NCI-H187 treated with DMSO at 0.1 percent for 48 hours (cell line): ENCODE measurements around the gene CREBBP.

Experiments used
- DNase-seq: peaks from one replicate; lab custom pipeline; 2025; lab: John Stamatoyannopoulos, UW

The CREBBP gene

GRCh38 chr16:3879887-3880564 is 487 bp downstream of the CREBBP start:
- DNase-seq, result no peak

GRCh38 chr16:3879258-3879886 is 1.1 kb downstream of the CREBBP start:
- DNase-seq, result no peak

GRCh38 chr16:3878610-3879009 is 1.9 kb downstream of the CREBBP start:
- DNase-seq, result no peak

- no peak for DNase-seq
These were observed 3.8 kb downstream of the CREBBP start for GRCh38 chr16:3876695-3877094.

GRCh38 chr16:3876160-3876559 is 4.4 kb downstream of the CREBBP start:
- no peak for DNase-seq

GRCh38 chr16:3874794-3875692 is 5.5 kb downstream of the CREBBP start:
- no peak for DNase-seq

- no peak for DNase-seq
These were observed 6.3 kb downstream of the CREBBP start for GRCh38 chr16:3874242-3874641.

GRCh38 chr16:3873482-3874173 is 6.9 kb downstream of the CREBBP start:
- no peak for DNase-seq

GRCh38 chr16:3872216-3872895 is 8.2 kb downstream of the CREBBP start:
- no peak for DNase-seq

GRCh38 chr16:3868967-3869366 is 11.5 kb downstream of the CREBBP start:
- no peak for DNase-seq

GRCh38 chr16:3868556-3868955 is 12.0 kb downstream of the CREBBP start:
- DNase-seq, result no peak

GRCh38 chr16:3866703-3867431 is 13.6 kb downstream of the CREBBP start:
- DNase-seq, result no peak

- DNase-seq, result no peak
These were observed 15.3 kb downstream of the CREBBP start for GRCh38 chr16:3865241-3865640.

- DNase-seq, result no peak
These were observed 16.0 kb downstream of the CREBBP start for GRCh38 chr16:3864562-3864961.

- DNase-seq, result no peak
These were observed 16.9 kb downstream of the CREBBP start for GRCh38 chr16:3863587-3863986.

GRCh38 chr16:3861808-3862451 is 18.6 kb downstream of the CREBBP start:
- no peak for DNase-seq

- no peak for DNase-seq
These were observed 20.6 kb downstream of the CREBBP start for GRCh38 chr16:3859889-3860288.

- DNase-seq, result no peak
These were observed 21.7 kb downstream of the CREBBP start for GRCh38 chr16:3858801-3859200.

- DNase-seq, result no peak
These were observed 23.1 kb downstream of the CREBBP start for GRCh38 chr16:3857189-3858043.
